ENCODE results near the gene PSAP.

PSAP gene

DNA sequence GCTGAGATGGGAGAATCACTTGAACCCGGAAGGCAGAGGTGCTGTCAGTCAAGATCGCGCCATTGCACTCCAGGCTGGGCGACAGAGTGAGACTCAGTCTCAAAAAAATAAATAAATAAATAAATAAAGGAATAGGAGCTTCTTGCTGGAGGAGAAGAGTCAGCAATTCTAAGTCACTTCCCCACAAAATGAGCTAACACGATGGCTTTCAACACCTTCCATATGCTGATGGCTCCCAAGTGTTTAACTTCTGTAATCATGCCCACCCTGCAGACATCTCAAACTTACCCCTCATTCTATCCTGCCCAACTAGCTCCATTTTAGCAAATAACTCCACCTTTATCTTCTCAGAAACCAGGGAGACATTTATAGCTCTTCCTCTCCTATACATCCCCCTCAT, 21.2 kb downstream of the PSAP start:
- H3K4me3 ChIP-seq (ENCODE audit: low read depth, low read length) = no peak overlapping the region
- TF ChIP-seq, protein P1, sequence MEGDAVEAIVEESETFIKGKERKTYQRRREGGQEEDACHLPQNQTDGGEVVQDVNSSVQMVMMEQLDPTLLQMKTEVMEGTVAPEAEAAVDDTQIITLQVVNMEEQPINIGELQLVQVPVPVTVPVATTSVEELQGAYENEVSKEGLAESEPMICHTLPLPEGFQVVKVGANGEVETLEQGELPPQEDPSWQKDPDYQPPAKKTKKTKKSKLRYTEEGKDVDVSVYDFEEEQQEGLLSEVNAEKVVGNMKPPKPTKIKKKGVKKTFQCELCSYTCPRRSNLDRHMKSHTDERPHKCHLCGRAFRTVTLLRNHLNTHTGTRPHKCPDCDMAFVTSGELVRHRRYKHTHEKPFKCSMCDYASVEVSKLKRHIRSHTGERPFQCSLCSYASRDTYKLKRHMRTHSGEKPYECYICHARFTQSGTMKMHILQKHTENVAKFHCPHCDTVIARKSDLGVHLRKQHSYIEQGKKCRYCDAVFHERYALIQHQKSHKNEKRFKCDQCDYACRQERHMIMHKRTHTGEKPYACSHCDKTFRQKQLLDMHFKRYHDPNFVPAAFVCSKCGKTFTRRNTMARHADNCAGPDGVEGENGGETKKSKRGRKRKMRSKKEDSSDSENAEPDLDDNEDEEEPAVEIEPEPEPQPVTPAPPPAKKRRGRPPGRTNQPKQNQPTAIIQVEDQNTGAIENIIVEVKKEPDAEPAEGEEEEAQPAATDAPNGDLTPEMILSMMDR (IDR thresholded peaks at IDR 0.05; ENCODE audit: low read depth, low read length) = no peak

DNA sequence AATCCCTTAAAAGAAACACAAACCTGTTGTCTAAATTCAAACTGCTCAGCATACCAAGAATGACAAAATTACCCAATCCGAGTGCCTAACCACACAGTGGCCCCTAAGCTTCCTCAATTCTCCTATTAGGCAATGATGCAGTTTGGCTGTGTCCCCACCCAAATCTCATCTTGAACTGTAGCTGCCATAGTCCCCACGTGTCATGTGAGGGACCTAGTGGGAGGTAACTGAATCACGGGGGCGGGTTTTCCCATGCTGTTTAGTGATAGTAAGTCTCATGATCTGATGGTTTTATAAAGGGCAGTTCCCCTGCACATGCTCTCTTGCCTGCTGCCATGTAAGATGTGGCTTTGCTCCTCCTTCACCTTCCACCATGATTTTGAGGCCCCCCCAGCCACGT, 21.9 kb downstream of the PSAP start:
- TF ChIP-seq, protein P1 (IDR thresholded peaks at IDR 0.05; ENCODE audit: low read depth, low read length) = no peak
- no peak overlapping the region for H3K4me3 ChIP-seq (ENCODE audit: low read depth, low read length)

- H3K4me3 ChIP-seq (ENCODE audit: low read depth, low read length) = no peak overlapping the region
- TF ChIP-seq, protein P1 (IDR thresholded peaks at IDR 0.05; ENCODE audit: low read depth, low read length) = no peak
These were observed 22.3 kb downstream of the PSAP start for GRCh38 chr10:71828702-71829101.

GRCh38 chr10:71827852-71828251, 23.2 kb downstream of the PSAP start:
- TF ChIP-seq, protein P1 (IDR thresholded peaks at IDR 0.05; ENCODE audit: low read depth, low read length) = no peak
- no peak overlapping the region for H3K4me3 ChIP-seq (ENCODE audit: low read depth, low read length)

GRCh38 chr10:71825217-71825616, 25.8 kb downstream of the PSAP start:
- no peak overlapping the region for H3K4me3 ChIP-seq (ENCODE audit: low read depth, low read length)
- TF ChIP-seq, protein P1 (IDR thresholded peaks at IDR 0.05; ENCODE audit: low read depth, low read length) = 0 out of 2 replicates have a peak, but pooled peaks have one; percentile 9

GRCh38 chr10:71824333-71824732, 26.7 kb downstream of the PSAP start:
- H3K4me3 ChIP-seq (ENCODE audit: low read depth, low read length) = no peak overlapping the region
- TF ChIP-seq, protein P1 (IDR thresholded peaks at IDR 0.05; ENCODE audit: low read depth, low read length) = no peak

DNA sequence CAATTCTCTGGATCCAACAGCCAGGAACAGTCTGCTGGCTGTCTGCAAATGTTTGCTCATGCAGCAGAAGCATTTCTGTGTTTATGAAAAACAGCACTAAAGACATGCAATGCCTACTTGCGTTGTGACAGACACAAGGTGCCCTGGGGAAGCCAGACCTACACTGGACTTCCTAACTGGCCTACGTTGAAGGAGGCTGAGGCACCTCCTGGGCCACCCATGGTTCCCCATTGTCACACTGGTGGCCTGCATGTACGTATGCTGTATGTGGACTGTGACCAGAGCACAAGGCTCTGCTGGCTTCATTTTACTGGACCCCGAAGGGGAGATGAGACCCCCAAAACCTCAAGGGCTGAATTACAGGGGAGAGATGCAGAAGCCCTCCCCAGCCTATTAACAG, 27.7 kb downstream of the PSAP start:
- TF ChIP-seq, protein P1 (IDR thresholded peaks at IDR 0.05; ENCODE audit: low read depth, low read length) = no peak
- no peak overlapping the region for H3K4me3 ChIP-seq (ENCODE audit: low read depth, low read length)

Measured in WI38 (cell line).